ENCODE measurements around the gene ACVR1B. TPM values are rescaled to one million over a fixed set of nuclear protein-coding genes. Genes with fewer than 3 reads are reported as not detected.
A peak's percentile ranks its signal among the peaks of the same experiment; 100 is the strongest.

The ACVR1B gene
- total RNA-seq, 1 experiment from 2014 or later: 13.4 TPM

DNA sequence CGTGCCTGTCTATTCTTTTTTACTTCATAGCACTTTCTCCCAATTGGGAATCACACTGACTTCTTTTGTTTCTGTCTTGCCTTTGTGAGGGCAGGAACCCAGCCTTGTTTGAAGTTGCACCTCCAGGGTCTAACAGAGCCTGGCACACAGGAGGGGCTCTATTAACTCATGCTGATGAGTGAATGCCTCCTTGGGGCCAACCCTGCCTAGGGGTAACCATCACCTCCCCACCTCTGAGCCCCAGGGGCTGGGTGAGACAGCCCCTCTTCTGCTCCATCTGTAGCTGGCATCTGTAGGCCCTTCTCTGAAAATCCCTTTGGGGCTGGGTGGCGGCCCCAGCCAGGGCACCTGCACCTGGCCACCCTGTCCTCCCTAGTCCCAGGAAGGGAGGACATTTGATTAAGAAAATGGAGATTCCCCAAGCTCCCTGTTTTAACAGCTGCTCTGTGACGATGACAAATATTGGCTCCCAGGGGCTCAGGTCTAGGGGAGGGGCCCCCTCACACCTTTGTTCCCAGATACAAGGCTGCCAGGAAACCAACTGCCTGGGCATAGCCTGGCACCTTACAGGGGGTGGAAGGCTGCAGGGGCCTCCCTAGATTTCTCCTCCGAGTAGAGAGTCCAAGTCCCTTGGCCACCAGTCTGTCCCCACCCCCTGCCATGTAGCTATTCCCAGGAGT is 67.1 kb downstream of the ACVR1B start:
- no peaks in the 10 kb centered on the region for H3K4me1 ChIP-seq (replicated peaks; ENCODE audit: insufficient read depth)
- no peaks in the 10 kb centered on the region for H3K36me3 ChIP-seq (ENCODE audit: low read depth)
- DNase-seq: no peak
- H3K79me2 ChIP-seq (ENCODE audit: low read depth): no peaks in the 10 kb centered on the region
- H3K27me3 ChIP-seq (ENCODE audit: insufficient read depth, low read depth): peaks cover 4% of the 10 kb centered on the region; the same call in 1 of the 2 replicates
- no peak overlapping the region for H3K4me3 ChIP-seq
- intact Hi-C loops (cut with micrococcal nuclease; ENCODE audit: unreplicated experiment): no loop called here
- H3F3A ChIP-seq (ENCODE audit: insufficient read depth, low read depth): peaks cover 5% of the 10 kb centered on the region; the same call in 1 of the 2 replicates
- ChIA-PET POLR2A (ENCODE audit: unreplicated experiment) (no interaction called here), CTCF (no interaction called here)
- H3K9me2 ChIP-seq (ENCODE audit: insufficient read depth): no peaks in the 10 kb centered on the region
- H4K20me1 ChIP-seq (ENCODE audit: insufficient read depth): no peaks in the 10 kb centered on the region
- H3K27ac ChIP-seq: no peak overlapping the region
- H3K4me2 ChIP-seq: no peak overlapping the region
- no peak overlapping the region for H2AFZ ChIP-seq
- no peaks in the 10 kb centered on the region for H3K9me3 ChIP-seq (ENCODE audit: insufficient read depth, low read depth)
- no TSS peak for BruUV-seq (replicated peaks)
- TF ChIP-seq, protein P1, sequence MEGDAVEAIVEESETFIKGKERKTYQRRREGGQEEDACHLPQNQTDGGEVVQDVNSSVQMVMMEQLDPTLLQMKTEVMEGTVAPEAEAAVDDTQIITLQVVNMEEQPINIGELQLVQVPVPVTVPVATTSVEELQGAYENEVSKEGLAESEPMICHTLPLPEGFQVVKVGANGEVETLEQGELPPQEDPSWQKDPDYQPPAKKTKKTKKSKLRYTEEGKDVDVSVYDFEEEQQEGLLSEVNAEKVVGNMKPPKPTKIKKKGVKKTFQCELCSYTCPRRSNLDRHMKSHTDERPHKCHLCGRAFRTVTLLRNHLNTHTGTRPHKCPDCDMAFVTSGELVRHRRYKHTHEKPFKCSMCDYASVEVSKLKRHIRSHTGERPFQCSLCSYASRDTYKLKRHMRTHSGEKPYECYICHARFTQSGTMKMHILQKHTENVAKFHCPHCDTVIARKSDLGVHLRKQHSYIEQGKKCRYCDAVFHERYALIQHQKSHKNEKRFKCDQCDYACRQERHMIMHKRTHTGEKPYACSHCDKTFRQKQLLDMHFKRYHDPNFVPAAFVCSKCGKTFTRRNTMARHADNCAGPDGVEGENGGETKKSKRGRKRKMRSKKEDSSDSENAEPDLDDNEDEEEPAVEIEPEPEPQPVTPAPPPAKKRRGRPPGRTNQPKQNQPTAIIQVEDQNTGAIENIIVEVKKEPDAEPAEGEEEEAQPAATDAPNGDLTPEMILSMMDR (conservative IDR thresholded peaks at IDR 0.05): no peak
- TF ChIP-seq EZH2 (IDR thresholded peaks at IDR 0.05; ENCODE audit: low read depth): no peak

DNA sequence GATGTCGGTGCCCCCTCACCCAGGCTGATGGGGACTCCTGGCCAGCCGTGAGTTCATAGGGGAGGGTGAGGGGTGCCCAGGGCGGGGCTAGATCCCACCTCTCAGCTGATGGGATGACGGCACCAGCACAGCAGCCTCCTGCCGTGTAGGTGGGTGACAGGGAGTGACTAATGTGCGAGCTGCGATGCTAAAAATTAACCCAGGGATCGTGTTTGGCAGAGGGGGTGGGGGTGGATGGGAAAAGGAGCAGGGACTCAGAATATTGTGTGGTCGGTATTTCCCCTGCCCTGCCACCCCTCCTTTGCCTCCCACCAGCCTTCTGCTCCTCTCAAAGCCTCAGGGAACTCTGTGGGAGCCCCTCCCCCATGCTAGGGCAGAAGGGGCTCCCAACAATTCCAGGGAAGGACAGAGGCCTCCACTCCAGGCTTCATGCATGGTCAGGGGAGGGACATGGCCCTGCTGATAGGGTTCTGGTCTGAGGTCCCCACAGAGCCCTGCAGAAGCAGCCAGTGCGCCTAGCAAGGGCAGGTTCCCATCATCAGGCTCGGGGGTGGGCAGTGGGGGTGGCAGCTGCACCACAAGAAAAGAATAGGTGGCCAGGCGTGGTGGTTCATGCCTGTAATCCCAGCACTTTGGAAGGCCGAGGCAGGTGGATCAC is 67.7 kb downstream of the ACVR1B start:
- H3K4me2 ChIP-seq: no peak overlapping the region
- H3K27me3 ChIP-seq (ENCODE audit: insufficient read depth, low read depth): peaks cover 4% of the 10 kb centered on the region; the same call in 1 of the 2 replicates
- no peaks in the 10 kb centered on the region for H3K79me2 ChIP-seq (ENCODE audit: low read depth)
- no peaks in the 10 kb centered on the region for H3K9me2 ChIP-seq (ENCODE audit: insufficient read depth)
- intact Hi-C loops (cut with micrococcal nuclease; ENCODE audit: unreplicated experiment): no loop called here
- ChIA-PET POLR2A (ENCODE audit: unreplicated experiment) (no interaction called here), CTCF (interaction anchor here (0.9 to 2.2 kb wide), 2 partner anchors 15 to 26 kb away, joined by 3 to 18 read pairs; no protein-coding TSS in a partner anchor)
- no TSS peak for BruUV-seq (replicated peaks)
- 0 out of 2 replicates have a peak, but pooled peaks cover 3% of the 10 kb centered on the region for H3K4me1 ChIP-seq (replicated peaks; ENCODE audit: insufficient read depth)
- DNase-seq: no peak
- peaks cover 5% of the 10 kb centered on the region; the same call in 1 of the 2 replicates for H3F3A ChIP-seq (ENCODE audit: insufficient read depth, low read depth)
- H4K20me1 ChIP-seq (ENCODE audit: insufficient read depth): no peaks in the 10 kb centered on the region
- H3K4me3 ChIP-seq: no peak overlapping the region
- TF ChIP-seq, protein P1 (conservative IDR thresholded peaks at IDR 0.05): no peak
- TF ChIP-seq EZH2 (IDR thresholded peaks at IDR 0.05; ENCODE audit: low read depth): no peak
- no peaks in the 10 kb centered on the region for H3K9me3 ChIP-seq (ENCODE audit: insufficient read depth, low read depth)
- no peak overlapping the region for H3K27ac ChIP-seq
- H3K36me3 ChIP-seq (ENCODE audit: low read depth): no peaks in the 10 kb centered on the region
- no peak overlapping the region for H2AFZ ChIP-seq

DNA sequence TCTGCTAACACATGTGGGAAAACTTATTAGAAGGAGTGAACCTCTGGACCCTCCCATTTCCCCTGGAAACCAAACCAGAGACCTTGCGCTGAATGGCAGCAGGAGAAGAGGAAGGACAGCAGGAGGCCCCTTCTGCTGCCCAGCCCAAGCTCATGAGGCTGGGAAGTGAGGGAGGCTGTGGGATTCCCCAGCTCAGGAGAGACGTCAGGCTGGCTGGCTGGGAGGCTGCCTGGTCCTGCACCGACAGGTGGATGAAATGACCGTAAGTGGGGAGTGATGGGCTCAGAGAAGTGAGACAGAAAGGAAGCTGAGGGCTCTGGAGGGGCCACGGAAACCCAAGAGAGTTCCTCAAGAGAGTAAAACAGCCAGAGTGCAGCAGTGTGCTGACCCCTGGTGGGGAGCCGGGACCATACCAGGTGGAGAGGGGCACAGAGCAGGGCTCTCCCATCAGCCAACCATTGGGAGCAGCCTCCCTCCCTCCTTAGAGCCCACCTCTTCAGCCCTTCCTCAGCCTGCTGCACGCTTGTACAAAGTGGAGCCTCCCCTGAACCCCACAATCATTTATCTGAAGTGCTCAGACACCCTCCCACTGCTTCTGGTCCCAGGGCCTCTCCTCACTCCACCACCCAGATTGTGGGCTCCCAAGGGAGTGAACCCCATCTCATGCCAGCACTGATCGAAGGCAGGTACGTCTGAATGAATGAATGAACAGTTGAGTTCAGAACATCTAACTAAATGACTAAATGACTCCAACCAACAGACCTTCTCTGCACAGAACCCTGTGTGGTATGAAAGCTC is 69.2 kb downstream of the ACVR1B start:
- Histone ChIP-seq H3K9me2 (ENCODE audit: insufficient read depth) (no peaks in the 10 kb centered on the region), H3K27me3 (ENCODE audit: insufficient read depth, low read depth) (peaks cover 4% of the 10 kb centered on the region; the same call in 1 of the 2 replicates), H3K27ac (no peak overlapping the region), H3K4me2 (no peak overlapping the region), H3F3A (ENCODE audit: insufficient read depth, low read depth) (peaks cover 8% of the 10 kb centered on the region; the same call in 1 of the 2 replicates), H3K4me1 (replicated peaks; ENCODE audit: insufficient read depth) (0 out of 2 replicates have a peak, but pooled peaks cover 3% of the 10 kb centered on the region), H3K9me3 (ENCODE audit: insufficient read depth, low read depth) (no peaks in the 10 kb centered on the region), H2AFZ (no peak overlapping the region), H3K36me3 (ENCODE audit: low read depth) (no peaks in the 10 kb centered on the region), H3K79me2 (ENCODE audit: low read depth) (no peaks in the 10 kb centered on the region), H4K20me1 (ENCODE audit: insufficient read depth) (no peaks in the 10 kb centered on the region), H3K4me3 (no peak overlapping the region)
- no peak for TF ChIP-seq EZH2 (IDR thresholded peaks at IDR 0.05; ENCODE audit: low read depth)
- TF ChIP-seq, protein P1 (conservative IDR thresholded peaks at IDR 0.05): peak; percentile 66
- POLR2A ChIA-PET (ENCODE audit: unreplicated experiment): no interaction called here
- DNase-seq: peak in 1 of 2 experiments; percentile 31
- BruUV-seq (replicated peaks): no TSS peak
- CTCF ChIA-PET: interaction anchor here (0.6 to 2.2 kb wide), 4 partner anchors 17 to 816 kb away, joined by 3 to 28 read pairs (median 12); no protein-coding TSS in a partner anchor
- intact Hi-C loops (cut with micrococcal nuclease; ENCODE audit: unreplicated experiment): loop anchor here (1.0 to 5.0 kb wide), 2 partner anchors 599 to 1943 kb away; no protein-coding TSS in a partner anchor

Measured in PC-9 (cell line).